Posterior cingulate gyrus (tissue), 11 donors: ENCODE measurements around the gene ADI1.
A peak's percentile ranks its signal among the peaks of the same experiment; 100 is the strongest.

Source experiments
- DNase-seq, 10 donors: peaks; one replicate each; pipeline versions ENCODE4 v3.0.0 to v3.0.0-alpha.2; 2020 to 2021; ENCODE audit warnings: mixed read lengths in 3 of 10
- intact Hi-C: fragments of 100-400 bp; cut with DNase I; formaldehyde crosslinking; loops from one replicate; pipeline ENCODE4 v1.15.1; 2023

The ADI1 gene

DNA sequence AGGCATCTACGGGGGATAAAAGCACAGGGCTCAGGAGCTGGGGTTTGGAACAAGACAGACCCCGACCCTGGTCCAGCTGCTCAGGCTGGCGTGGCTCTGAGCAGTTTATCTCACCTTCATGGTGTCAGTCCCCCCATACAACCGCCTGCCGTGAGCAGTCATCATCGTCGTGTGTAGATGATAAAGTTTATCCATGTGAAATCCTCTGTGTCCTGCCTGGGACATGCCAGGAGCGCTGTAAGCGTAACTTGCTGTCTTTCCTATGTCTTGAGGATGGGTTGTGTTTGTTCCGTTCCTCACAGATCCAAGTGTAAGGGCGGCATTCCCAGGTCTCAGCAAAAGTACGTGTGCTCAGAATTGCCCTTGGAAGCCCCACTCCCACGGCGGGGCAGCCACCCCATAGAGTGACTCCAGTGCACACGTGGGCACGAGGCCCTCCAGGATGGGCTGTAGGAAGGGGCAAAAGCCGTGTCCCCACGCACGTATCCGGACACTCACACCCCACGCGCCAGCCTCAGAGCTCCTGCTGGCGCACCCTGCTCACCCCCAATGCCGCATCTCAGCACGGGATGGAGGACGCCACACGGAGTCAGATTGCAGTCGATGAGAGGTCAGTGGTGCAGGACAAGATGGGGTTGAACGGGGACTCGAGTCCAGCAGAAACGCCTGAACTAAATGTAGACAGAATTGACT is 50.9 kb downstream of the ADI1 start:
- intact Hi-C loops, result no loop called here
- peak in 4 of 10 donors; percentile 15 to 67 (median 55) for DNase-seq

GRCh38 chr2:3467654-3468053 is 51.7 kb downstream of the ADI1 start:
- DNase-seq, result peak in 3 of 10 donors; percentile 41 to 76 (median 63)
- intact Hi-C loops, result no loop called here

DNA sequence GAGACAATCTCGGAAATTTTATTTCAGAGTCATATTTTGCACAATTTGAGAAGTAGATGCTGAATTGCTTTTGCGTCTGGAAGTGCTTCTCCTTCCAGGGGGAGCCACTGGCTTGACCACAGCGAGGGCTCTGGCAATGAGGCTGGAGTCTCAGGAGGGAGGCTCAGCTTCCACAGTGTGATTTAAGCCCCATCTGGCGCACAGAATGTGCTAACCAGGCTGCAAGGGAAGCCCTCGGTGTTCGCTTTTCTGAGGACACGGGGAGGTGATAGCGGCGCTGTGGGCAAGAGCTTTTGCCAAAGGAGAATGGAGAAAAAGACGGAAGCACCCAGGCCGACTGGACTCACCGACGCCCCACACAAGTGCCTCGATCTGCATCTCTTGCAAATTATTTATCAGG is 52.4 kb downstream of the ADI1 start:
- intact Hi-C loops, result no loop called here
- peak in 4 of 10 donors; percentile 12 to 82 (median 72) for DNase-seq

- intact Hi-C loops, result no loop called here
- DNase-seq, result peak in 3 of 10 donors; percentile 29 to 73 (median 72)
Measured at GRCh38 chr2:3466482-3466863, 52.9 kb downstream of the ADI1 start.

DNA sequence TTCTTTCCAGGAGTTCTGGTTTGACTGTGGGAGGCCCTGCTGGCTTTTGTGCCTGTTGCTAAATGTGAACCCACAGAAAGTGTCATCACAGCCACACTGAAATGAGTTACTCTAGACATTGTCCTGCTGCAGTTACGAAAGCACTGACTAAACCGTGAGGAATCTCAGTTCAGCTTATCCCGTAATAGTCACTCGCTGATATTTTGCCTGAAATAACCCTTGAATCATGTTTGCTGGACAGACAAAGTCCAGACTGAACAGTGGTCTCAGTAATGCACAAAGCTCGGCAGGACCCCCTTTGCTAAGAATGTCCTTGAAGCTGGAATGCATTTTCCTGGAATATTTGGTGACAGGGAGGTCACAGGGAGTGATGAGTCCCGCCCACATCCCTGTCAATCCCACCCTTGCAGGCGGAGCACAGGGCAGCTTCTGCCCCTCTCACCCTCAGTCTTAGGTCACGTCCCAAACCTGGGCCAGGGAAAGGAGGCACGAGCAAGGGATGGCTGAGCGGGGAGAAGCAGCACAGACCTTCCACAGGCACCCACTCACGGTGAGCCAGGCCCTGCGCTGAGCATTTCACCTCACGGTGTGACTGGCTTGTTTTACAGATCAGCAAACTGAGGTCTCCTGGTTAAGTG is 53.4 kb downstream of the ADI1 start:
- intact Hi-C loops, result no loop called here
- DNase-seq, result peak in 3 of 10 donors; percentile 35 to 75 (median 57)

DNA sequence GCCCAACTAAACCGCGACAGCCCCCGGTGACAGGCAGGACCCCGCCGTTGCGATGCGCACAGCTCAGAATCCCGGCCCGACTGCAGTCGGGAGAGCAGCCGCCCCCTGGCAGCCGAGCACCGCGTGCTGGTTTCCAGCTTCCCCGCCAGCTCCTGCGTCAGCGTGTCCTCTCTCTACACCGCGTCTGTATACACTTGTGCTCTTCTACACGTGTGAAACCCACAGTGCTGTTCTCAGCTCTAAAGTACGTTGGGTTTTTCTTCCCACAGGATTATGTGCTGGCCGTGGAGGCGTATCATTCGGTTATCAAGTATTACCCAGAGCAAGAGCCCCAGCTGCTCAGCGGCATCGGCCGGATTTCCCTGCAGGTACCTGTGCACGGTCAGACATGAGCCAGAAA is 54.0 kb downstream of the ADI1 start:
- intact Hi-C loops, result no loop called here
- peak in 4 of 10 donors; percentile 54 to 91 (median 82) for DNase-seq

- peak in 4 of 10 donors; percentile 6 to 80 (median 70) for DNase-seq
- intact Hi-C loops, result no loop called here
Measured at GRCh38 chr2:3464401-3465005, 54.8 kb downstream of the ADI1 start.

- peak in 4 of 10 donors; percentile 1 to 72 (median 21) for DNase-seq
- intact Hi-C loops, result no loop called here
Measured at GRCh38 chr2:3463944-3464343, 55.4 kb downstream of the ADI1 start.

- peak in 5 of 10 donors; percentile 7 to 65 (median 58) for DNase-seq
- intact Hi-C loops, result no loop called here
Measured at GRCh38 chr2:3463186-3463835, 56.0 kb downstream of the ADI1 start.

GRCh38 chr2:3462493-3463104 is 56.7 kb downstream of the ADI1 start:
- intact Hi-C loops, result no loop called here
- DNase-seq, result peak in 4 of 10 donors; percentile 10 to 77 (median 71)

DNA sequence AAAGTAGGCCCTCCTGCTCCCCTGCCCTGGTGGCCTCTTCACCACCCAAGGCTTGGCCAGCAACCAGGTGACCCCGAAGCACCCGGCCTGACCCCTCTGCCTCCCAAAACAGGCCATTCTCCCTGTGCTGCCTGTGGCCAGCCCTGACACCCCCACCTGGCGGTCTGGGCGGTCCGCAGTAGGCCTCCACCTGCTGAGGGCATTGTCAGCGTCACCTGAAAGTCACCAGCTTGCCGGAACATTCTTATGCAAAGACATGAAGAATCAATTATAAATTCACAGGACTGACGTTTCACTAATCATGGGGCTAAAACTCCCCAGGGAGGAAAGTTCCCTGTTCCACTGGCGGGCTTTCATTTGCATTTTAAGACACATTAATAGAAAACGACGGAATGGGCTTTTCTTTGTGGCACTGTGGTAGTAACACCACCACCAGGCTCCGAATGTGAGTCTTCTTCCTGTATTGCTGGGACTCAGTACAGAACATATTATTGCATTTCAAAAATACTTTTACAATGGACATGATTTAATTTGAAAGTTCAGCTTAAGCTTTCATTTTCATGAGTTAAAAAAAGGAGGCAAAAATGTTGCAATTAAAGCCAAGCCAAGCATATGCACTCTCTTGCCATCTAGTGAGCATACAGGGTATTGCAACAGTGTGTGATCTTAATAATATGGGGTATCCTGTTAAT is 57.4 kb downstream of the ADI1 start:
- intact Hi-C loops, result no loop called here
- peak in 3 of 10 donors; percentile 33 to 67 (median 66) for DNase-seq

- DNase-seq, result peak in 2 of 10 donors; percentile 72 to 75
- intact Hi-C loops, result no loop called here
Measured at GRCh38 chr2:3460831-3461800, 58.2 kb downstream of the ADI1 start.

DNA sequence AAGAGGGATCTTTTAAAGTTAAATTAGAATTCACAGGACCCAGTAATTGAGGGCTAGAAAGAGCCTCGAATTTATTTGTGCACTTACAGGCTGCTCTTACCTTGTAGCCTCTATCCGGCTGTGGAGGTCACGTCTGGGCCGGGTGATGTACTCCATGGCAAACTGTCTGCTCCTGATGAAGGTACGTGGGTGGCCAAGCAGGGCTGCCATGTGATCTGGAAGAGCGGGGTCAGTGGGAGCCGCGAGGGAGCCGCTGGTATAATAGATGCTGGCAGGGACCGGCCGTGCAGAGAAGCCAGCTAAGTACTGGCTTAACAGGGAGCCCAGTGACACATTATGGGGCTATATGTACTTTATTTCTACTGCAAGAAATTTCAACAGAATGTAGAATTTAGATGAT is 59.2 kb downstream of the ADI1 start:
- intact Hi-C loops, result no loop called here
- peak in 3 of 10 donors; percentile 50 to 73 (median 70) for DNase-seq

- DNase-seq, result peak in 3 of 10 donors; percentile 76 to 85 (median 83)
- intact Hi-C loops, result no loop called here
Measured at GRCh38 chr2:3459185-3460015, 59.9 kb downstream of the ADI1 start.

DNA sequence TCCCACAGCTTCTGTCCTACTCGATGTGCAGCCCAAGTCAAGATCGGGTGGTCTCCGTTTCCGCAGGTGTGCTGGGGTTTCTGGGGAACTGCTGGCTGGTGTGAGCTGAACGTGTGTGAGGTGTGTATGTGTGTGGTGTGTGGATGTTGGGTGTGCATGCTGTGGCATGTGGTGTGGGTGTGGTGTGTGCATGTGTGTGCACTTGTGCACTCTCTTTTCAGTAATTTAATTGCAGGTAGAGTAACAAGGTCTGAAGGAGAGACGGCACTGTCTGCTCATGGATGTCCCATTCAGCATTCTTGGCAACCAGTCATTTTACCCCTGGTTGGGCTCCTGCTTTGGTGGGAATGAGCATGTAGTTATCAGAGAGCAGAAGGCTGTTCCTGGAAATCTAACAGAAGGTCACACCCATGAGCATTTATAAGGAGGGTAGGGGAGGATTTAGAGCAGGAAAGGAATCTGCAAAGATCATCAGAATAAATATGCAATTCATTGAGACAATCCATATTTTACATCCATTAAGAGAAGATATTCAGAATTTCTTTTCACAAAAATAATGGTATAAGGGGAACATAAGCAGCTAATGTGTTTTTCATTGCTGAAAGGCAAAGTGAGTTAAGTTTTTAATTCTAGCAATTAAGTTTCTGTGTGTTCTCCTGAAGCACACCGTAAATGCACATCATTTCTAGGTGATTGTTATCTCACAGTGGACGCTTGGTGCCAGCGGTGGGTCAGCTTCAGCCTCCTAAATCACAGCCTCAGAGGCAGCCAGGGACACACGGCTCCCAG is 60.7 kb downstream of the ADI1 start:
- no peak for DNase-seq
- intact Hi-C loops, result no loop called here

GRCh38 chr2:3457524-3458395 is 61.6 kb downstream of the ADI1 start:
- peak in 2 of 10 donors; percentile 40 to 59 for DNase-seq
- intact Hi-C loops, result no loop called here
